Hepatocyte (in vitro differentiated cells): Measurements from ENCODE around the gene JHY. TPM values are rescaled to one million over a fixed set of nuclear protein-coding genes. Genes with fewer than 3 reads are reported as not detected.
"Not testable (repeated sequence)": the region's sequence is repeated elsewhere in the genome, so short reads cannot be mapped to it uniquely, and the experiment has no call there.

Experiments used
- DNase-seq: peaks from one replicate; pipeline ENCODE4 v3.0.0-alpha.2; 2016; ENCODE audit warnings: low spot score
- H2AFZ ChIP-seq: fragments of 200-600 bp; sonication (generic); 2 replicates; pipeline ENCODE4 v1.6.0; 2016; ENCODE audit warnings: antibody characterized with exemption, mild to moderate bottlenecking
- H3K27ac ChIP-seq: fragments of 200-600 bp; sonication (generic); 2 replicates; pipeline ENCODE4 v1.5.1; 2016; ENCODE audit warnings: mild to moderate bottlenecking
- H3K27me3 ChIP-seq: fragments of 200-600 bp; sonication (generic); 2 replicates; pipeline ENCODE4 v1.6.1; 2016
- H3K36me3 ChIP-seq: fragments of 200-600 bp; sonication (generic); replicated peaks from 2 replicates; pipeline ENCODE4 v1.5.1; 2016; ENCODE audit warnings: low read depth; ENCODE audit not compliant: insufficient read depth
- H3K4me1 ChIP-seq: fragments of 200-600 bp; sonication (generic); 2 replicates; pipeline ENCODE4 v1.5.1; 2016; ENCODE audit warnings: mild to moderate bottlenecking, moderate library complexity; ENCODE audit not compliant: insufficient read depth
- H3K4me2 ChIP-seq: fragments of 200-600 bp; sonication (generic); 2 replicates; pipeline ENCODE4 v1.6.0; 2016
- H3K4me3 ChIP-seq: fragments of 200-600 bp; sonication (generic); 2 replicates; pipeline ENCODE4 v1.5.1; 2016; ENCODE audit warnings: mild to moderate bottlenecking
- H3K79me2 ChIP-seq: fragments of 200-600 bp; sonication (generic); 2 replicates; pipeline ENCODE4 v1.6.0; 2017; ENCODE audit warnings: mild to moderate bottlenecking
- H3K9me2 ChIP-seq: fragments of 200-600 bp; sonication (generic); replicated peaks from 2 replicates; pipeline ENCODE4 v1.6.0; 2017; ENCODE audit warnings: mild to moderate bottlenecking; ENCODE audit not compliant: insufficient read depth
- H3K9me3 ChIP-seq: fragments of 200-600 bp; sonication (generic); 2 replicates; pipeline ENCODE4 v1.5.1; 2016; ENCODE audit warnings: low read depth, mild to moderate bottlenecking
- H4K20me1 ChIP-seq: fragments of 200-600 bp; sonication (generic); 2 replicates; pipeline ENCODE4 v1.6.0; 2016; ENCODE audit warnings: mild to moderate bottlenecking; ENCODE audit not compliant: insufficient read depth, poor library complexity, severe bottlenecking
- CTCF ChIP-seq: fragments of 200-600 bp; sonication (generic); IDR thresholded peaks from 2 replicates; pipeline ENCODE4 v1.5.1; 2016; ENCODE audit warnings: antibody characterized with exemption, mild to moderate bottlenecking; ENCODE audit not compliant: poor library complexity
- EZH2 ChIP-seq: fragments of 200-600 bp; sonication (generic); IDR thresholded peaks from 2 replicates; pipeline ENCODE4 v1.6.1; 2016; ENCODE audit warnings: antibody characterized with exemption, mild to moderate bottlenecking, borderline replicate concordance
- EZH2phosphoT487 ChIP-seq: fragments of 200-600 bp; sonication (generic); IDR thresholded peaks from one replicate; pipeline ENCODE4 v1.6.1; 2018; ENCODE audit warnings: antibody characterized with exemption, mild to moderate bottlenecking, low read depth, moderate library complexity; ENCODE audit not compliant: unreplicated experiment, severe bottlenecking
- WGBS: methylation state at CpG from one replicate; pipeline ENCODE4 v1.1.6; 2016; ENCODE audit warnings: low lambda C conversion rate; ENCODE audit errors: missing lambda C conversion rate; 5-methylcytosine and 5-hydroxymethylcytosine counted together
- polyA plus RNA-seq: library from polyadenylated mRNA; unstranded; fragments of >200 nt; fragmentation: Nextera tagmentation; extraction: Ambion mirVana; gene quantifications from 2 replicates; pipeline ENCODE4 v1.2.1, GENCODE V29; 2016
- total RNA-seq: library from RNA; depleted of rRNA; stranded (reverse); fragments of >200 nt; gene quantifications from 2 replicates; pipeline ENCODE4 v1.2.3, GENCODE V29; 2014

JHY gene
- total and polyA plus RNA-seq, 2 experiments from 2014 or later, result 2.8 to 3.0 TPM

- no peak for TF ChIP-seq EZH2phosphoT487
- no peak for TF ChIP-seq EZH2
- peak; percentile 87 for TF ChIP-seq CTCF
- peak overlapping the region; percentile 41 for H2AFZ ChIP-seq
- H3K4me2 ChIP-seq, result no peak overlapping the region
- H3K9me2 ChIP-seq, result no peaks in the 10 kb centered on the region
- no peaks in the 10 kb centered on the region for H4K20me1 ChIP-seq
- H3K4me3 ChIP-seq, result no peak overlapping the region
- no peak overlapping the region for H3K27ac ChIP-seq
- DNase-seq, result peak; percentile 83
- no peaks in the 10 kb centered on the region for H3K27me3 ChIP-seq
- no peaks in the 10 kb centered on the region for H3K79me2 ChIP-seq
- no peaks in the 10 kb centered on the region for H3K9me3 ChIP-seq
- no peaks in the 10 kb centered on the region for H3K36me3 ChIP-seq
- WGBS, result 32% methylated on average over 3 of the region's 3 CpGs
- H3K4me1 ChIP-seq, result no peaks in the 10 kb centered on the region
Observed at GRCh38 chr11:122853971-122854446, 28.6 kb upstream of the JHY start.

GRCh38 chr11:122861631-122862030 lies 20.9 kb upstream of the JHY start:
- H3K27ac ChIP-seq, result no peak overlapping the region
- TF ChIP-seq EZH2phosphoT487 (no peak), CTCF (no peak), EZH2 (no peak)
- H3K36me3 ChIP-seq, result no peaks in the 10 kb centered on the region
- H3K27me3 ChIP-seq, result peaks cover 14% of the 10 kb centered on the region
- H3K4me3 ChIP-seq, result no peak overlapping the region
- no peaks in the 10 kb centered on the region for H3K79me2 ChIP-seq
- no peaks in the 10 kb centered on the region for H4K20me1 ChIP-seq
- H3K9me3 ChIP-seq, result no peaks in the 10 kb centered on the region
- no peak for DNase-seq
- H2AFZ ChIP-seq, result no peak overlapping the region
- 59% methylated on average over 3 of the region's 3 CpGs for WGBS
- H3K4me1 ChIP-seq, result no peaks in the 10 kb centered on the region
- no peak overlapping the region for H3K4me2 ChIP-seq
- no peaks in the 10 kb centered on the region for H3K9me2 ChIP-seq

- TF ChIP-seq EZH2 (no peak), CTCF (no peak), EZH2phosphoT487 (no peak)
- Histone ChIP-seq H3K9me2 (no peaks in the 10 kb centered on the region), H3K4me3 (no peak overlapping the region), H3K36me3 (no peaks in the 10 kb centered on the region), H4K20me1 (no peaks in the 10 kb centered on the region), H3K4me2 (no peak overlapping the region), H3K4me1 (no peaks in the 10 kb centered on the region), H3K9me3 (no peaks in the 10 kb centered on the region), H2AFZ (no peak overlapping the region), H3K79me2 (no peaks in the 10 kb centered on the region), H3K27me3 (peaks cover 16% of the 10 kb centered on the region), H3K27ac (no peak overlapping the region)
- 90% methylated on average over 1 of the region's 1 CpG for WGBS
- no peak for DNase-seq
Observed at GRCh38 chr11:122862091-122862490, 20.5 kb upstream of the JHY start.

DNA sequence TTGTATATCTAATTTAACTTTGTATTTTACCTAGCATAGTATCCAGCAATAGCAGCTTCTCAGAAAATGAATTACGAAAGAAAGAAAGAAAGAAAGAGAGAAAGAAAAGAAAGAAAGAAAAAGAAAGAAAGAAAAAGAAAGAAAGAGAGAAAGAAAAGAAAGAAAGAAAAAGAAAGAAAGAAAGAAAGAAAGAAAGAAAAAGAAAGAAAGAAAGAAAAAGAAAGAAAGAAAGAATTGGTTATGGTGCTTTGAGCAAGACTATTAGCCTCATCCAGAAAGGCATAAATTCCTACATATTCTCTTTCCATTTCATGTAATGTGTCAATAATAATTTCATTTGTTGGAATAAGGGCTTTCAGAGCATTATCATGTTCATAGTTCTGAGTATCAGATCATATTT lies 19.4 kb upstream of the JHY start:
- peaks cover 23% of the 10 kb centered on the region for H3K27me3 ChIP-seq
- H3K9me3 ChIP-seq, result not testable (repeated sequence)
- WGBS, result 45% methylated on average over 1 of the region's 1 CpG

More for the DNA sequence above, 19.4 kb upstream of the JHY start:
- not testable (repeated sequence) for H3K27ac ChIP-seq, H3K4me3 ChIP-seq, H3K4me2 ChIP-seq, H2AFZ ChIP-seq, H3K4me1 ChIP-seq, DNase-seq, H3K36me3 ChIP-seq, H4K20me1 ChIP-seq, H3K79me2 ChIP-seq, H3K9me2 ChIP-seq
